ENCODE results near the gene SKAP1. TPM values are rescaled to one million over a fixed set of nuclear protein-coding genes. Genes with fewer than 3 reads are reported as not detected.
"Not testable (repeated sequence)": the region's sequence is repeated elsewhere in the genome, so short reads cannot be mapped to it uniquely, and the experiment has no call there.

The SKAP1 gene
- total RNA-seq, 1 experiment from 2014 or later, result not detected

DNA sequence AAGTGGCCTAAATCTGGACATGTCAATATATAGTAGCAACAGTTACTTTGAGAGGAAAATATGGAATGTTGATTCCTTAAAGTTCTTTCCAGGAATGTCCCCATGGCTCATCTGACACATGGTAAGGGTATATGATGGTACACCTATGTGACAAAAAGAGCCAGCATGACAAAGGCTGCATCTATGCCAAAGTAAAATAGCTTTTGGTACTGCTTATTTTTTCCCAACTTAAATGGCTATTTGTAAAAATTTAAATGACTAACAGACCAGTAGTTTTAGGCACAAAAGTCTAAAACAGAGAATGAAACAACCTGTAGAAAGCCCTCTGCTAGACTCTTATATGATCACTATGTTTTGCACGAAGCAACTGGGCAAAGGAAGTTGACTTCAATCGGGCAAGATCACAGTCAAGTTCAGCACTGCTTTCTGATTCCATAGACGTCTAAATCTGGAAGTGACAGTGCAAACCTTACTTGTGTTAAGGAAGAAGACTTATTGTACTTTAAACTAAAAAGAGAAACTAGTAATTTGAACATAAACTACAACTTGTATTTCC, 135.1 kb downstream of the SKAP1 start:
- no peak for DNase-seq
- H3K36me3 ChIP-seq, result no peaks in the 10 kb centered on the region
- no peaks in the 10 kb centered on the region for H3K27me3 ChIP-seq
- H3K4me3 ChIP-seq, result 0 out of 2 replicates have a peak overlapping the region, but pooled peaks have one; percentile 2
- H3K9me3 ChIP-seq, result no peaks in the 10 kb centered on the region

DNA sequence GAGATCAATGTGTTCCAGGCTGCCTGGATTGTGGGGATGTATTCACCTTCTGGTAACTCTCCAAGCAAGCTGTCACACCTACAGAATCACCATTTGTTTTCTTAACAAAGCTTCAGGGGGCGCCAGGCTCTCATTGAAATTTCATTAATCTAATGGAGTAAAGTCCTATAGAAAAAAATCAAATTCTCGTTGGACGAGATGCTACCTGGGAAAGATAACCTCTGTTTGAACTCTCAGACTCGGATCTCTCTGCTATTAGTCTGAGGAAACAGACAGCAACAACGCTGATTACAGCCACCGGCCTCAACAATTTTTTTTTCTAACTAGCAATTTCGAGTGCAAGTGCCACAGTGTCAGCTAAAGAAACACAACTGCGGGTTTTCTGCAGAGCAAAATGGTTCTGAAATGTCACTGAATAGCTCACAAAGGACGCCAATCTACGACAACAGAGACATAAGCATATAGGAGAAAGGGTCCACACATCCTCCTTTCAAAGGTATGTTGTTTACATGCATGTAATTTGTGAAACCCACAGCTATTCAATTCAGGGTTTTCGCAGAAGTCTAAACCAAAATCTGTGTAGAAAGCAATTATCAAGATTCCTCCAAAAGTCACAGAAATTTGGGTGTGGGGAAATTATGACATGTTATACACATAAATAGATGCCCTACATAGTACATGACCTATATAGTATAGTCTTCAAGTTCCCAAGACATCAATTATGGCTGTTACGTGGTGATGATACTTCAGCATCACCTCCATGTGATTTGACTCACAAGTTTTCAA, 135.8 kb downstream of the SKAP1 start:
- Histone ChIP-seq H3K4me3 (no peak overlapping the region), H3K27me3 (no peaks in the 10 kb centered on the region), H3K9me3 (no peaks in the 10 kb centered on the region), H3K36me3 (no peaks in the 10 kb centered on the region)
- no peak for DNase-seq

DNA sequence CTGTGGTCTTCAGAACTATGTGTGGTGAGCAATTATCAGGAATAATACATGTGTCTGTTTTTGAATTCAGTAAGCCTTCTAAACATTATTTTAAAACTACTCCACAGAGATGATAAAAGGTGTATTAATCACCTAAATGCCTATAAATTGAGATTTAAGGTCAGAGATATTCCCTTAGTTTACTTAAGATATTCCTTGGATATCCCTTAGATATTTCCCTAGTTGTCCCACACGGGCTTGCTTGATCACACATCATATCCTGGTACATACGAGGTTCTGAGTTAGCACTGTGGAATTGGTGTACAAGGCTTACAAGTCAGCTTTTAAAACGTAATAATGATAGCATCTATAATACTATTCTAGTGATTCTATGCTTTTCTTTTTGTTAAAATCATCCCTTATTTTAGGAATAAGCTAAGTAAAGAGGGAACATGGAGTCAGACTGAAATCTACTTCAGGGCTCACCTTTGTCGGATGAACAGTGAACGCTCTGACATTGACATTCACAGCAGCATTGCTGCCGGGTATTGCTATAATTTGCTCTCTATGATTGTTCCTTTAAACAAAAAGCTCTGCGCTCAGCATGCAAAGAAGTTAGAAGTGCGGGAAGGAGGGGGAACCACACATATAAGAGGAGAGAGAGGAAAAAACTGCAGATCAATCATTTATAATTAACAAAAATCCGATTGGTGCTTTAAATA, 136.5 kb downstream of the SKAP1 start:
- DNase-seq, result no peak
- H3K9me3 ChIP-seq, result no peaks in the 10 kb centered on the region
- H3K36me3 ChIP-seq, result no peaks in the 10 kb centered on the region
- H3K4me3 ChIP-seq, result no peak overlapping the region
- no peaks in the 10 kb centered on the region for H3K27me3 ChIP-seq

DNA sequence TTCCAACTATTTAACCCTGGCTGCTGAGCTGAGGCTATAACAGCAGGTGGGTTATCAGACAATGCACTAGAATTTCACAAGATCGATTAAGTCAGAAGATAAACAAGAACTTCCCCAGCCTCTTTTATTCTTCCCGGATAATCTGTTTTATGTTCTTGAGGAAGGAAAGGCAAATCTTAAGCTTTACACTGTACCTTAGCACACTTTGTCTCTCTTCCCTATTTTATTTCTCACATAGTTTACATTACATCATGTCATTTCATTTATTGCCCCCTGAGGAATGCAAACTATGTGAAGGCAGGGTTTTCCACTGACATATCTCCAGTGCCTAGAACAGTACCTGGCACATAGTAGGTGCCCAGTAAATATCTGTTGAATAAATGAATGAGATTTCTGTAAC, 139.6 kb downstream of the SKAP1 start:
- Histone ChIP-seq H3K9me3 (no peaks in the 10 kb centered on the region), H3K36me3 (no peaks in the 10 kb centered on the region), H3K27me3 (no peaks in the 10 kb centered on the region), H3K4me3 (no peak overlapping the region)
- no peak for DNase-seq

DNA sequence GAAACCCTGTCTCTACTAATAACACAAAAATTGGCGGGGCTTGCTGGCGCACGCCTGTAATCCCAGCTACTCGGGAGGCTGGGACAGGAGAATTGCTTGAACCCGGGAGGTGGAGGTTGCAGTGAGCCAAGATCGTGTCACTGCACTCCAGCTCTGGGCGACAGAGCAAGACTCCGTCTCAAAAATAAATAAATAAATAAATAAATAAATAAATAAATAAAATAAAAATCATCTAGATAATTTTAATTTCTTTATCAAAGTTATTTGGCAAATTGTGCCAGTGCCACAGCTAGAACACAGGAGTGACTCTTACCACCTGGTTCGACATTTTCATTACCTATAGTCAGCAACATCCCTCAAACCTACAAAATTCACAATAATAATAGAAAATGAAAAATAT, 143.1 kb downstream of the SKAP1 start:
- not testable (repeated sequence) for DNase-seq, H3K27me3 ChIP-seq

DNA sequence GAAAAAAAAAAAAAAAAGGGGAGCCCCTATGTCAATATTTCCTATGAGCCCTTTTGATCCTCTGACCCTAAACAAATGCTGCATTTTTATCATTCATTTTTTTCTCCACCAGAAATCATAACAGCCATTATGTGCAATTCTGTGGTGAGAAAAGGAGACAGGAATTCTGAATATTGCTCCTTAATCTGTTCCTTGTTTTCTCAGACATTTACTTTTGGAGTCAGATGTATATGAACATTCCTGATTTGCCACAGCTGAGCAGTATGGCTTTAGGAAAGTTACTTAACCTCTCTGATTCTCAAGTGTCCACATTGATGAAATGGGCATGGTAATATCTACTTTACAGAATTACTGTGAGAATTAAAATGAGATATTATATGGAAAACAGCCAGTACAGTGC, 144.4 kb downstream of the SKAP1 start:
- H3K27me3 ChIP-seq, result no peaks in the 10 kb centered on the region
- no peak for DNase-seq
- no peak overlapping the region for H3K4me3 ChIP-seq
- H3K9me3 ChIP-seq, result no peaks in the 10 kb centered on the region
- H3K36me3 ChIP-seq, result no peaks in the 10 kb centered on the region

More for the DNA sequence above, 143.1 kb downstream of the SKAP1 start:
- not testable (repeated sequence) for H3K36me3 ChIP-seq, H3K4me3 ChIP-seq, H3K9me3 ChIP-seq

DNA sequence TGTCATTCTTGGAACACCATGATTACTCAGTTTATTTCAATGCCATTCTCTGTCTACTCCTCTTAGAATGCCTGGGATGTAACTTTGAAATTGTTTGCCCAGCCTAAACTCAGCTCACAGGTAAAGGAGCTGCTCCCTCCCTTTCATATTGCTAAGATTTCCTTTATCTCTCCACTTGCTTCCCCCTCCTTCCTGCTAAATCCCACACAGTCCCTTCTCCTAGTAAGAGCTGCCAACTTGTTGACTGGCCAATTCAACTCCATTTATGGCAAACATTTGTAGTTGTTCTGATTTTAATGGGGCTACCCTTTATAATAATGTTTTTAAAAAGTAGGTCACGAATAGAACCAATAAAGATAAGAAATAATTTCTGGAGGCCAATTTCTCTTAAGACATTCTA, 146.1 kb downstream of the SKAP1 start:
- no peaks in the 10 kb centered on the region for H3K27me3 ChIP-seq

DNA sequence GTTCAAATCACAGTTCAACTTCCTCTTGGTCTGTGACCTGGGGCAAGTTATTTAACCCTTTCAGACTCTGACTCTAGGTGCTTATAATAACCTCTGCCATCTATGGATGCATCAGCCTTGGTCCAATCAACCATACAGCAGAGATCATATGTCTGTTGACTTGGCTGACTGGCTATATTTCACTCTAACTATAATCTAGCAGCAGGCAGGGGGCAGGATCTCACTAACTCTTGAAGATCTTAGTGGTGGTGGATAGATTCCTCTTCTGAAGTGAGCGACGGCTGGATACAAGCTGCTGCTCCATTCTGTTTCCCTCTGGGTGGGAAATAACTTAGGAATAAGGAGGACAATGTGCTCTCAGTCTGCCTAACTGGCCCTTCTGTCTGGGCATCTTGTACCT, 146.6 kb downstream of the SKAP1 start:
- H3K36me3 ChIP-seq, result no peaks in the 10 kb centered on the region
- DNase-seq, result no peak
- H3K9me3 ChIP-seq, result no peaks in the 10 kb centered on the region
- H3K27me3 ChIP-seq, result no peaks in the 10 kb centered on the region
- no peak overlapping the region for H3K4me3 ChIP-seq

More for the DNA sequence above, 146.1 kb downstream of the SKAP1 start:
- no peak overlapping the region for H3K4me3 ChIP-seq
- H3K36me3 ChIP-seq, result no peaks in the 10 kb centered on the region
- no peaks in the 10 kb centered on the region for H3K9me3 ChIP-seq
- no peak for DNase-seq

DNA sequence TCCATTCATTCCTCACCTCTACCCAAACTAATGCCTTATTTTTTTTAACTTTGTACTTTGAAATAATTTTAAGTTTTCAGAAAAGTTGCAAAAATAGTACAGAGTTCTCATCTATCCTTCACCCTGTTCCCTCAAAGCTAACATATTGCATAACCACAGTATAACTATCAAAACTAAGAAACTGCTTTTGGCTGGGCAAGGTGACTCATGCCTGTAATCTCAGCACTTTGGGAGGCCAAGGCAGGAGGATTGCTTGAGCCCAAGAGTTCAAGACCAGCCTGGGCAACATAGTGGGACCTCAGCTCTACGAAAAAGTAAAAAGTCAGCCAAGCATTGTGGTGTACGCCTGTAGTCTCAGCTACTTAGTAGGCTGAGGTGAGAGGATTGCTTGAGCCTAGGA, 147.7 kb downstream of the SKAP1 start:
- Histone ChIP-seq H3K27me3 (no peaks in the 10 kb centered on the region), H3K9me3 (no peaks in the 10 kb centered on the region), H3K36me3 (no peaks in the 10 kb centered on the region), H3K4me3 (no peak overlapping the region)
- no peak for DNase-seq

DNA sequence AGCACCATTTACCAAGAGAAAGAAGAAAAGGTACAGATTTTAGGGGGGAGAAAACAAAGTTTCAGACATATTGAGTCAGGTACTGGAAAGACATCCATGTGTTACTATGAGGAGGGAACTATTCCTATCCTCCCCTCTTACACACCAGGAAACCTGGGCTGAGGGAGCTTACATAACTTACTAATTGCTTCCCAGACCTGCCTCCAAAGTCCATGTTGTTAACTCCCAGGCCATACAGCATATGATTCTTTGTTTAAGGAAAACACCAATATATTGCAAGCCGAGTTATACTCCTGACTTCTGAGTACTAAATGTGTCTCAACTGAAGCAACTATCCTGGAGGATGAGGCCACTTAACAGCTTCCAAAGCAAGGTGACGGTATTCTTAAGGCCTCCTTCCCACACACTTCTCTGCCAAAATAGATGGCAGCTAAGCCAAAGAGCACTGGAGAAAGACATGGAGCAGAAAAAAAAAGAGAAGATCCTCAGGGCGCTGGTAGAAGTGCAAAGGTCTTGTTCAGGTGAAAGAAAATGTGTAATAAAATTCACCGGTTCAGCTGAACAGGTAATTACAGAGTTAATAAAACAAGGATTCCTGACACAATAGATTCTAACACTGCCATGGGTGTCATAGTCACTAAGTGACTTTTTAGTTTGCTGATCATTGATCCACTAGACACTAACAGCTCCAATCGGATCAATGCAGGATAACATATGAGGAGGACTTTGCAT, 151.1 kb downstream of the SKAP1 start:
- no peaks in the 10 kb centered on the region for H3K27me3 ChIP-seq

DNA sequence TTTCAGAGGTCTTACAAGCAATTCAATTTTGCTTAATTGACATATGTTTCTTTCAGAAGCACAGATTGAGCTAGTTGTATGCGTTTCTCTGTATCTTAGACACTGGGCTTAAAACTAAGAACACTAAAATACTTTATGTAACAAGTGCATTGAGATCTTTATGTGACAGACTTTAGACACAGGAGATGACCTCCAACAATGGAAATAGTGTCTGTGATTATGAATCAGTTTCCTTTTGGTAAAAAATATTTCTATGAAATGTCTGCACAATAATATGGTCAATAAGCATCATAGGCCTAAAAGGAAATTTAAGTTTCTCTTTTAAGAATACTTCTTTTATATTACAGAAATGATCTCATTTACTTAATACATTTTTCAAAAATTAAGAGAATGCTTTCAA, 153.2 kb downstream of the SKAP1 start:
- no peak for DNase-seq
- Histone ChIP-seq H3K9me3 (no peaks in the 10 kb centered on the region), H3K36me3 (no peaks in the 10 kb centered on the region), H3K27me3 (no peaks in the 10 kb centered on the region), H3K4me3 (no peak overlapping the region)

More for the DNA sequence above, 151.1 kb downstream of the SKAP1 start:
- Histone ChIP-seq H3K4me3 (no peak overlapping the region), H3K9me3 (no peaks in the 10 kb centered on the region), H3K36me3 (no peaks in the 10 kb centered on the region)
- no peak for DNase-seq

DNA sequence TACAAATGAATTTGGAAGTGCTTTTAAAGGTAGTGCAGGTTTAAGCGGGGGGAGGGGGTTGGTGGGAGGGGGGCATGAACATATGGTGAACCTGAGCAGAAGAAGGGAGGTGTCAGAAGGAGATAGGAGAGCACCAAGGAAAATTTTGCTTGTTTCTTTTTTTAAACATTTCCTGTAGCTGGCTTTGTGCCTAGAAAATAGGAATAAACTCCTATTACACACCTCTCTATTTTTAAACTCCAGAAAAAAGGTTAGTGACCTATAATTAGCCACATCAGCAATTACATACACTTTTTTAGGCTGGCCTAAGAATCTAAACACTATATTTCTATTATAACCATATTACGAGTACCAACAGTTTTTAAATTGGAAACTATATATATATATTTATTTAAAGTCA, 159.1 kb downstream of the SKAP1 start:
- Histone ChIP-seq H3K27me3 (no peaks in the 10 kb centered on the region), H3K9me3 (no peaks in the 10 kb centered on the region), H3K36me3 (no peaks in the 10 kb centered on the region), H3K4me3 (no peak overlapping the region)
- no peak for DNase-seq

DNA sequence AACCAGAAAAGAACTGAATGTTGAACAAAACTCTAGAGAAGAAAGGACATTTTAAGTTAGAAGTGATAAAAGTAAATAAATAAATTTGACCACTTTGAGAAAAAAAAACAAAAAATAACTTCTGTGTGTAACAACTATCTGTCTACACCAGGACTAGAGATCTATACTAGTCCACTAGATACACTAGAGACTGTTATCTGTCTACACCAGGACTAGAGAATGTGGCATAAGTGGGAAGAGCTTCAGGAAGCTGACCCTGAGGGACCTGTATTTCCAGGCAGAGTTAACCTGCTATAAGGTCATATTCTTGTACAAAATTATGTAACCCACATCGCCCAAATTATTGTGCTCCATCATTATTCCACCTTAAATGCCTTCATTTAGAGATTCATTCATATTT, 160.8 kb downstream of the SKAP1 start:
- Histone ChIP-seq H3K9me3 (no peaks in the 10 kb centered on the region), H3K36me3 (no peaks in the 10 kb centered on the region), H3K4me3 (no peak overlapping the region), H3K27me3 (no peaks in the 10 kb centered on the region)
- DNase-seq, result no peak

DNA sequence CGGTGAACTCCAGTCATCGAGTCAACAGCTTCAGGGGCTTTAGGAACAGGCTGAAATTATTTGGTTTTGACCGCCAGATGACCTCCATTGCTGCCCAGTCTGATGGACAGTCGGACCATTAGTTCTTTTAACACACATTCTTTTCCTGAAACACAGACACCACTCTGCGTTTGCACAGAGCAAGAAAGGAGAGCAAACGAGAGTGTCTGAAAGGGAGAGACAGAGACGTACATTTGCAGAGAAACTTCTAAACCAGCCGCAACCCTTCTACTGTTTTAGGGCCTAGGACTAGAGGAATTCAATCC, 166.3 kb downstream of the SKAP1 start:
- H3K4me3 ChIP-seq, result no peak overlapping the region
- DNase-seq, result no peak

DNA sequence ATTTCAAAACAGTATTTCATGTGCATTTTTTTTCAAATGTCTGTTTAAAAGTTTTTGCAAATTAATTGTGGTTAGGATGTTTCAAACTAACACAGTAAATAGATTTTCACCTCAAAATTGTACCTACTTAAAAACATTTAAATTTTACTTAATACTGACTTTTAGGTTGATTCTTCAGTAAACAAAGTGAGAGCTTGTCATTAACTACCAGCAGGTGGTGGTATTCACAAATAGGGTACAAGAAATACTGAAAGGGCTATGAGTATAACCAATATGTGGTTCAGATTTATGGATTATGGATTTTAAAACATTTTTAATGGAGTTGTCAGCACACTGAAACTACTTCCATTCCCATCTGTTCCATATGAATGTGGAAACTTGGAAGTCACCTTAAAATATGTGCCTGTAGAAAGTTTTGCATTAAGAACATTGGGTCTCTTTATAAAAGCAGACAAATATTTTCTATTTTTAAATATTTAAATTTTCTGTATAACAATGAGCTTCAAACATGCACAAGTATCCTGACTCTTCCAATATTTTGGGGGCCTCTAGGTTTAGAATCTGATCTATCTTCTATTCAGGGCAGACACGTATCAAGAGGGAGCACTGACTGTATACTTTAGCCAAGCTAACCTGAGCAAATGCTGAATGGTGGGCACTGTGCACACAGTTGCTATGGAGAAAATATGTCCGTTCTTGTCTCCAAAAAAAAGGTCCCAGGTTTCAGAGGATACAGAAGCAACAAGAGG, 166.9 kb downstream of the SKAP1 start:
- no peak for DNase-seq
- no peaks in the 10 kb centered on the region for H3K27me3 ChIP-seq

More for the DNA sequence above, 166.3 kb downstream of the SKAP1 start:
- H3K36me3 ChIP-seq, result no peaks in the 10 kb centered on the region
- H3K27me3 ChIP-seq, result no peaks in the 10 kb centered on the region
- H3K9me3 ChIP-seq, result no peaks in the 10 kb centered on the region

DNA sequence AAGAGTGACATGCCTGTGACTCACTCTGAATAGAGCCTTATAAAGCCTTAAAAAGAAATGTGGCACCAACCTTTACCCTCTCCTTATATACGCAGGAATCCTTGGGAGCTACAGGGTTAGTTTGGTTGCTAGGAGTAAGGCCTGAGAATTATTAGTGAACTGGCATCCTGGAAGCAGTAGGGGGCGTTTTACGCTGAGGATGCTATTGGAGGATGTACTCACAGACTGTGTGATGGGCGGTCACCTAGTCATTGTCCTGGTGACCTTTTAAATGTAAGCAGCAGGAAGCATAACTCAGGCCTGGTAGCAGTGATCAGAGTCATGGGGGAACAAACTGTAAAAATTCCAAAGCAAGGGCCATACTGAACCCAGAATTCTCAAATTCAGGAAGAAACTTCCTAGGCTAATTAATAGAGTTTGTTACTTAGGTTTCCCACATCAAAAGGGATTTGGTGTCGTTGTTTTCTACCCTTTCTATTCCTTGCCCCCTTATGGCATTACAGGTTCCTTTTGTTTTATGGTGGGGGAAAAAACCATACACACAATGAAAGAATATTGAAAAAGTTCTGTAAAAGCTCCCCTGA, 168.6 kb downstream of the SKAP1 start:
- no peaks in the 10 kb centered on the region for H3K36me3 ChIP-seq
- no peaks in the 10 kb centered on the region for H3K9me3 ChIP-seq
- no peak overlapping the region for H3K4me3 ChIP-seq
- DNase-seq, result peak; percentile 35
- H3K27me3 ChIP-seq, result no peaks in the 10 kb centered on the region

More for the DNA sequence above, 166.9 kb downstream of the SKAP1 start:
- H3K4me3 ChIP-seq, result no peak overlapping the region
- no peaks in the 10 kb centered on the region for H3K36me3 ChIP-seq
- no peaks in the 10 kb centered on the region for H3K9me3 ChIP-seq

Measured in MG63 (cell line).